Activated CD8-positive, alpha-beta memory T cell treated with anti-CD3 and anti-CD28 coated beads for 24 hours (primary cell): ENCODE measurements around the gene SOCS4.
"Not testable (repeated sequence)": the region's sequence is repeated elsewhere in the genome, so short reads cannot be mapped to it uniquely, and the experiment has no call there.

Source experiments
- DNase-seq: peaks from one replicate; pipeline ENCODE4 v3.0.0-alpha.2; 2020

Gene SOCS4, protein sequence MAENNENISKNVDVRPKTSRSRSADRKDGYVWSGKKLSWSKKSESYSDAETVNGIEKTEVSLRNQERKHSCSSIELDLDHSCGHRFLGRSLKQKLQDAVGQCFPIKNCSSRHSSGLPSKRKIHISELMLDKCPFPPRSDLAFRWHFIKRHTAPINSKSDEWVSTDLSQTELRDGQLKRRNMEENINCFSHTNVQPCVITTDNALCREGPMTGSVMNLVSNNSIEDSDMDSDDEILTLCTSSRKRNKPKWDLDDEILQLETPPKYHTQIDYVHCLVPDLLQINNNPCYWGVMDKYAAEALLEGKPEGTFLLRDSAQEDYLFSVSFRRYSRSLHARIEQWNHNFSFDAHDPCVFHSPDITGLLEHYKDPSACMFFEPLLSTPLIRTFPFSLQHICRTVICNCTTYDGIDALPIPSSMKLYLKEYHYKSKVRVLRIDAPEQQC

DNA sequence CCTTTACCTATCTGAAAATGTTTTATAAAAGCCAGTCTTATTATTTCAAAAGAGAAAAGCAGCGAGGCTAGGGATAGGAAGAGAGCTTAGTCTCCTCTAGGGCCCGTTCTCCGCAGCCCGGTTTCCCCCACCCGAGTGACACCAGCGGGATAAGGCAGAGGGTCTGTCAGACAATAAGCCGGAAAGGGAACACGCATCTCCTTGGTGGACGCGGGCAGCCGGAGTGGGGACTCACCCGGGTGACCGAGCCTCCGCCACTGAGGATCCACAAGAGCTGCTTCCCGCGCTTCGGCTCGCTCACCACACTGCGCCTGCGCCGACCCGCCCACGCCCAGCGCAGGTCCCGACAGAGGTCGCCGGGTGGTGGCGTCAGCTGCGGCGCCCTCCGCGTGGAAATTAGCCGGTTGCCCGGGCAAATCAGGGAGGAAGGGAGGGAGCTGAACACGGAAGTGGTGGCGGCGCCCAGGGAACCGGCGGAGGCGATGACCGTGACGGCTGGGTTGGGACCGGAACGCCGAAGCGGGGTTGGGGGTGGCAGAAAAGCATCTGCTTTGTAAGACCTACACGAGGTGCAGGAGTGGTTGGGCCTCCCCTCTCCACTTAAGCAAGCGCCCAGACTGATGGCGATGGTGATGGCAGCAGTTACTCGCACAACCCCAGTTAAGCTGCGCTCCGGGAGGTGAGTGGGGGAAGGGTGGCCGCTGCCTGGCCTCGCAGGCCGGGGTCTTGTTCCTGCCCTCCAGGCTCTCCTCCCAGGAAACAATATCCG is at the start of gene SOCS4, which contains the start of gene WDHD1:
SOCS4 (plus strand) TSS at position 444 of the 769 bp plus-strand sequence. CDS start 15,806 bp downstream, outside the sequence.
WDHD1 (minus strand) TSS at position 307 of the 769 bp plus-strand sequence. CDS start 312 bp downstream, outside the sequence.
- peak; percentile 99 for DNase-seq

DNA sequence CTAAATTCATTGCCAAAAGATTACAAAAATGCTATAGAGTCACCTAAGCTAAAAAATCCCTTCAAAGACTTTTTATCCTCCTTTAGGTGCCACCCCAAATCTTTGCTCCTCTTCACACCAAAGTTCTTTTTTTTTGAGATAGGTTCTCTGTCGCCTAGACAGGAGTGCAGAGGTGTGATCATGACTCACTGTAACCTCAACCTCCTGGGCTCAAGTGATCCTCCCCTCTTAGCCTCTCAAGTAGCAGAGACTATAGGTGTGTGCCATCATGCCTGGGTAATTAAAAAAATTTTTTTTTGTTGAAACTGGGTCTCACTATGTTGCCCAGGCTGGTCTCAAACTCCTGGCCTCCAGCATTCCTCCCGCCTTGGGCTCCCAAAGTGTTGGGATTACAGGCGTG is 48.0 kb upstream of the SOCS4 start:
- no peak for DNase-seq

DNA sequence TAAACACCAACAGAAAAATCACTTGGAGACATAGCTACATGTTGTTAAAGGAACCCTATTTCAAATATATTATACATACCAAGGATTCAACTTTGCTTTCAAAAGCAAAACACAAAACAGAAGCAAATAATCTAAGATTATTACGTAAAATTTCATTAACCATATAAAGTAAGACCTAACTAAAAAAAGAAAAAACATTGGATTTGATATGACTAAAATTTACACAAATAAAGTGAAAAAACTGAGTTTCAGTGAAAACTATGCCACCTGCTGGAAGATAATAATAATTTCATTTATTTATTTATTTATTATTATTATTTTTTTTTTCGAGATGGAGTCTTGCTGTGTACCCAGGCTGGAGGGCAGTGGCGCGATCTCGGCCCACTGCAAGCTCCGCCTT is 45.3 kb upstream of the SOCS4 start:
- no peak for DNase-seq

DNA sequence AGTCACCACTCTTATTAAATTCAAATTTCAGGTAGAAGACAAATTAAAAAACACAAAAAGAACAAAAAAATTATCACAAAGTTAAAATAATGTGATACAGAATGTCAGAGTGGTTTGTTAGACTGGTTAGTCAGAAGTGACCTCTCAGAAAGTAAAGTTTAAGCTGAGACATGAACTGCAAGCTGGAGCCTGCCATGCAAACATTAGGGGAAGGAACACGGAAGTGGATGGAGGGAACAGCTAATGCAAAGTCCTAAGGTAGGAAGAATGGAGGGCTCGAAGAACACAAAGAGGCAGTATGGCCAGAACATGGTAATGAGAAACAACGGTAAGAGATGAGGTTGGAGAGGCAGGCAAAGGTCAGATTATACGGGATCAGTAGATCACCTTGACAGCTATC is 41.9 kb upstream of the SOCS4 start:
- no peak for DNase-seq

DNA sequence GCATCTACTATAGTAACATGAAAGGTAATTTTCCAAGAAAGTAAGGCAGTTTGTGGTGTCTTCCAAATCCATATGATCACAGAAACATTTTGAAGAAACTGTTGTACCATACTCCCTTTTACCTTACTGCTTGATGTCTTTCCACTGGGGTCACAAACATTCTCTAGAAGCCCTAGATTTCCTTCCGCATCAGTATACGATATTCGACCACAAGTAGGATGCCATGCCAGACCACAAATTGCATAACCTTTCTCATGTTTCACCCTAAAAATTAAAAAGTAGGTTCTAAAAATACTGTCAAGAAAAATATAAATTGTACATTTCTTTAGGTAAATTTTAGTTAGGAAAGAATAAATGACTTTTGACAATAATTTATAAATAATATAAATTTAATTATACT is 26.7 kb upstream of the SOCS4 start:
- DNase-seq: no peak

DNA sequence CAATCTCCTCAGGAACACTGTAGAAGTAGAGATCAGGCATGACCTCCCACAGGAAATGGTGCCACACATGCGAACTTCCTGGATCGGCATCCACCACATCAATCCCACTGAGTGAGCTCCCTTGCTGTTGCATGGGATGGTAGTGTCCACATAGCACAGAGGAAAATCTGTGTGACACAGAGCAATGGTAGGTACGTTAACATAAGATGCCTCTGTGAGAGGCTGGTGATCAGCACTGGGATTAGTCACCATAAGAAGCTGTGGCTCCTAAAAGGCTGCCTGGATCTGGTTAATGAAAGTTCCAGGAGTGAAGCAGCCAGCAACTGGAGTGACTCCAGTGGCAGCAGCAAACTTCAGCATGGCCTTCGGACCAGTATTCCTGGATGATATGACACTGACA is 22.0 kb upstream of the SOCS4 start:
- no peak for DNase-seq

DNA sequence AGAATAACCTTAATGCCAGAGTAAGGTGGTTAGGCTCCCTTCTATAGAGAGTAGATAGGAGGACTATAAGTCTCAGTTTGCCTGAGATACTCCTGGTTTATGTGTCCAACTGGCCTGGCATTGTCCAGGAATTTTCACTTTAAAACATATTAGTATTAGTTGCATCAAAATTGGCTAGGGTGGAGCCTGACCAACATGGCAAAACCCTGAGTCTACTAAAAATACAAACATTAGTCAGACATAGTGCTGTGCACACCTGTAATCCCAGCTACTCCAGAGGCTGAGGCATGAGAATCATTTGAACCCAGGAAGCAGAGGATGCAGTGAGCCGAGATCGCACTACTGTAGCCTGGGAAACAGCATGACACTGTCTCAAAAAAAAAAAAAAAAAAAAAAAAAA is 12.0 kb upstream of the SOCS4 start:
- DNase-seq: no peak

DNA sequence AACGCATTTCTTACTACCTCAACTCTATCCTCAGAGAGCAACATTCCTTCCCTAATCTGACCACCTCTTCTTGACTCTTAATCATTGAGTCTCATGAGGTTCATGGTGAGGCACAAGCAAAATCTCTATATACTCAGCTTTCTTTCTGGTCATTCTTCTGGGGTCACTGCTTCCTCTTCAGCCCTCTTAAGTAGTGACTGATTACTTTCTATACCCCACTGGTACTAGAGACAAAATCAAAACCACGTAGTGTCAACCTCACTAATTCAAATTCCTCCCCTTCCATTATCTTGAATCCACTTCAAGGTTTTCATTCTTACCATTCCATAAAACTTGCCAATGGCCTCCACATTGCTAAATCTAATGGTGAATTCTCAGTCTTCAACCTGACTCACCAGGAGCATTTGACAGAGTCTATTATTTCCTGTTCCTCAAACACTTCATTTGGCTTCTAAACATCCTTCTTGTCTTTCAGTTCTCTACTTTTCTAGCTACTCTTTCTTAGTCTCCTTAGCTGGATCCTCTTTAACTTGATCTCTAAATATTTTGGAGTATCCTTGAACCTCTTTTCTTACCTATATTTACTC is 7.0 kb upstream of the SOCS4 start:
- DNase-seq: no peak

DNA sequence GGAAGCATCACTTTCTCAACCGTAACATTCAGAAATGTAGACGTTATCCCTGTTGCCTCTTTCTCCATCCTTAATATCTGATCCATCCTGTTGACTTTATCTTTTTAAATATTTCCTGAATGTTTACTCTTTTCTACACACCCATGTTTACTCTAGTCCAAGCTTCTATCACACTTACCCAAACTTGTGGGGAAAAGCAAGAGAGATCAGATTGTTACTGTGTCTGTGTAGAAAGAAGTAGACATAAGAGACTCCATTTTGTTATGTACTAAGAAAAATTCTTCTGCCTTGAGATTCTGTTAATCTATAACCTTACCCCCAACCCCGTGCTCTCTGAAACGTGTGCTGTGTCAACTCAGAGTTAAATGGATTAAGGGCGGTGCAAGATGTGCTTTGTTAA is 2.7 kb upstream of the SOCS4 start:
- not testable (repeated sequence) for DNase-seq

DNA sequence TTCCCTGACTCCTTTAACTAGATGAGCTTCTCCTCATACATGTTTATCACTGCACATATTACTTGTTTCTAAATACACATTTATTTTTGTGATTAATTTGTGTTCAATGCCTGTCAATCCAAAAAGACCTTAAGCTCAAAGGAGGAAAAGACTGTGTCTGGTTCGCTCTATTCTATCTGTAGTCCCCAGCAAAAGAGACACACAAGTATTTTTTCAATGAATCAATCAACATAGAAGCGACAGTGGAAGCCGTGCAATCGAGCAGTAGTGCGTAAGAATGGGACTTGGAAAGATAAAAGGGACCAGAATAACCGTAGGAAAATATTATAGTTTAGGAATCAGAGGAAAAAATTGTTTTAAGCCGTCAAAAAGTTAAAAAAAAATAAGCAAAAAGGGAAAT is 1.1 kb upstream of the SOCS4 start:
- no peak for DNase-seq

DNA sequence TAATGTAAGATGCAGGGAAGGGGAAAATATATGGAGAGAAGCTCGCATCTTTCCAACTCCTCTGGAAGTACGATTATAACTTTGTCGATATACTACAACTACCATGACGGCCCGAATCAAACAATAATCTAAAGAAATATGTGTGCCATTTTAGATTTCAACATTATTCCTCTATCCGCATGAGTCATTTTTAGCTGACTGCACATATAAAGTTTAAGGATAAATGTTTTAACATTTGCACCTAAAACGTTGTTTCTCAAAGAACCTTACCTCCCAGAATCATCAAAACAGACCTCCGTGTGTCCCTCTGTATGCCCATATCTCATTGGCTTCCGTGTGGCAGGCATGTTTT is 619 bp upstream of the SOCS4 start:
- DNase-seq: no peak

DNA sequence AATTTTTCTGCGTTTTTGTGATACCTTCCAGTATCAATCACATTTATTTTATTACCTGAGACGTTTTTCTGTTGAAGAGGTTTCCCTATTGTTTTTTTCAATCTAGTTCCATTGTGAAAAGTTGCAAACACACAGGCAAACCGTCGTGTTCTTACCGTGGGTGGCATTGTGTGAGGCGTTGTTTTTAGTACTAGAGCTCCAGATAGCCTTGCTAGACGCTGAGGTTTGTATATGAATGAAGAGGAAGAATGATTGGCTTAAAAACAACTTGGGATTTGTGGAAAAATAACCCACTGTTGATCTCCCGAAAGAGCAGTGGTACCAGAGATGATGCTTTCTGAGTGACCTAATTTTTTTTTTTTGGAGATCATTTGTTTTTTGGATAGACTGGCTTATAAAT is 1.0 kb downstream of the SOCS4 start:
- no peak for DNase-seq

DNA sequence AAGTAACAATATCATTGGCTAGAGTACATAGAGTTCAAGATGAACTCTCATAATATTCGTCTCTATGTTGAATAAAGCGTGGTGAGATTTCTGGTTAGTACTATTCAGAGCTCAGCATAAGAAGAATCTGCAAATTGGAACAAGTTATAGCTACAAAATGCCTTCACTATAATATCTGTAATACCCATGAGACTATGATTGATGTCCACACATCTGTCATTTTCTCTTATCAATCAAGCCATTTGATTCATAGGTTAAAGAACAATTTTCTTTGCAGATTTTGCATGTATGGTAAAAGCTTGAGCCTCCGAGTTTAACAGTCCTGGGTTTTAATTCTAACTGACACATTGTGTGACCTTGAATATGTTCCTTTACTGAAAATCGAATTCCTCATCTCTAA is 1.4 kb downstream of the SOCS4 start:
- DNase-seq: no peak

DNA sequence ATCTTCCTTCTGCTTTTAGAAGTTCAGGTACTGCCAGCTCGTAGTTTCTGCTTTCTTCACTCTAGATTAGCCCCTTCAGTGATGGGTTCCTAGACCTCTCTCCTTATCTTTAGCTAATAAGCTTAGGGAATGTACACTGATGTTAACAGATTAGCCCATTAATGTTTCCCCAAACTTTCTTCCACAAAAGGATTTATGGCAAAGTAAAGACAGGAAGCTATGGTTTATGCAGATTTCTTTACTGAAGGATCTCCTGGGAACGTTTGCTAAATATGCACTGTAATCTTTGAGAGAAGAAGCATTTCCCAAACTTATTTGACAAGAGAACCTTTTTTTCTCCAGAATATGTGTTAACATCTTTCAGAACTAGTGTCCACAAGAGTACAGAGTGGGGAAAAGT is 4.2 kb downstream of the SOCS4 start:
- DNase-seq: no peak

DNA sequence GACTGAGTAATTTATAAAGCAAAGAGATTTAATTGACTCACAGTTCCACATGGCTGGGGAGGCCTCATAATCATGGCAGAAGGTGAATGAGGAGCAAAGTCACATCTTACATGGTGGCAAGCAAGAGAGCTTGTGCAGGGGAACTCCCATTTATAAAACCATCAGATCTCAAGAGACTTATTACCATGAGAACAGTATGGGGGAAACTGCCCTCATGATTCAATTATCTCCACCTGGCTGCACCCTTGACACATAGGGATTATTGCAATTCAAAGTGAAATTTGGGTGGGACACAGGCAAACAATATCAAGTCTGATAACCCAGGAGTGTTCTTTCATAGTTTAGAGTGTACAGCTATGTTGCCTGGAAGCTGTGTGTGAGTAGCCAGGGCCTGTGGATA is 11.0 kb downstream of the SOCS4 start:
- DNase-seq: not testable (repeated sequence)

DNA sequence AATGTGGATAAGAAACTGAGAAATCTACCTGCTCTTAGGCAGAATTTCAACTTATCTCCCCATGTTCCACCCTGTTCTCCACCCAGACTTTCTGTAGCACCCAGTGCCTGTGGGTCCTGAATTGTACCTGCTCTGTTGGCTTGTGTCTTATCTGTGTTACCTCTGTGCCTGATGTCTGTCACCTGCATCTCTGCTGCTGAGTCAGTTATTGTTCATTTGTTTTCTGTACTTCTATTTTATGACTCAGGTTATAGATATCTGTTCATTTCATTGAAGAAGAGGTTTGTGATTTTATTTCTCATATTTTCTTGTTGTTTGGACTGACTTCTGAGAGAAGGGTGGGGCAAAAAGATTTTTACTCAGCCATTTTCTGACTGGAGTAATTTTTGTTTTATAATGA is 11.7 kb downstream of the SOCS4 start:
- no peak for DNase-seq

DNA sequence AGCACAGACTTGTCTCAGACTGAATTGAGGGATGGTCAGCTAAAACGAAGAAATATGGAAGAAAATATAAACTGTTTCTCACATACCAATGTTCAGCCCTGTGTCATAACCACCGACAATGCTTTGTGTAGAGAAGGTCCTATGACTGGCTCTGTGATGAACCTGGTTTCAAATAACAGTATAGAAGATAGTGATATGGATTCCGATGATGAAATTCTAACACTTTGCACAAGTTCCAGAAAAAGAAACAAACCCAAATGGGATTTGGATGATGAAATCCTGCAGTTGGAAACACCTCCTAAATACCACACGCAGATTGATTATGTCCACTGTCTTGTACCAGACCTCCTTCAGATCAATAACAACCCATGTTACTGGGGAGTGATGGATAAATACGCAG is 16.5 kb downstream of the SOCS4 start:
- no peak for DNase-seq

DNA sequence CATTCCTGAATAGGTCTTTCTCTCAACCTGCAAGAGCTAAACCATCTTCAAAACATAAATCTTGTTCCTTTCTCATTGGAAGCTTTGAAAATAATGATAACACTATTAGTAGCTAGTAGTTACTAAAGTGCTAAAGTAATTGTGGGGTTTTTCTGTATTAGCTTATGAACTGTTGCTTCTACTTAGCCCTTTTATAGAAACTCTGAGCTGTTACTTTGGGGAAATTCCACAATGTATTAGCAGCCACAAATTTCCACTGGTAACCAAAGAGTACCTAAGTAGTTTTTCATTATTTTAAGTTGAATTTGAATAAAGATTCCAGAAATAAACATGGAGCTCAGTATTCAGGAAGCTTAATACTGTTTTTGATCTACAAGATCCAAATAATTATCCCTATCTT is 18.1 kb downstream of the SOCS4 start:
- no peak for DNase-seq

DNA sequence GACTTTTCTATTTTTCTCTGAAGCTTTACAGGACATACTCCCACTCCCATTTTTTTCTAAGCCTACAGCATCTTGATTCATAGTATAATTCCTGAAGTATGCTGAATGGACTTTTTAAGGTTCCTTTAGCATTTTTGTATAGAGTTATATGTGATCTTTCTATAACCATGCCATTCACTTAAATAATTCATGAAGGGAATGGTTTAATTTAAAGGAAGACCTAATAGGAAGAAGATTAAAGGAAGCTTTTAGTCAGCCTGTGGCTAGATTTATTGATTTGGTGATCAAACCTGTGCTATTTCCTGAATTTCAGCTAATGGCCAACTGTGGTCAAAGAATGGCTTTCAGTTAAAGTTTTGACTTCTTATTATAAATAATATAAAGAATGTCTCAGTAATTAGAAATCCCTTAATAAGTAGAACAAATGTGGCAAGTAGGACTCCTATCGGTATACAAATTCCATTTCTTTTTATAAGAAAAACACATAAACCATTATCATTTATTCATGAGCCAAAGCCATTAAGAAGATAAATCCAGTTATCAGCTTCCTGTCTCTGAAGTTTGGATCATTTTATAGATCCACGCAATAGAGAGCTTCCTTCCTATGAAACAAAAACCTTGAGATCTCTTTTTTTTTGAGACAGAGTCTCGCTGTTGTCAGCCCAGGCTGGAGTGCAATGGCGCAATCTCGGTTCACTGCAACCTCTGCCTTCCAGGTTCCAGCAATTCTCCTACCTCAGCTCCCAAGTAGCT is 20.4 kb downstream of the SOCS4 start:
- DNase-seq: no peak

DNA sequence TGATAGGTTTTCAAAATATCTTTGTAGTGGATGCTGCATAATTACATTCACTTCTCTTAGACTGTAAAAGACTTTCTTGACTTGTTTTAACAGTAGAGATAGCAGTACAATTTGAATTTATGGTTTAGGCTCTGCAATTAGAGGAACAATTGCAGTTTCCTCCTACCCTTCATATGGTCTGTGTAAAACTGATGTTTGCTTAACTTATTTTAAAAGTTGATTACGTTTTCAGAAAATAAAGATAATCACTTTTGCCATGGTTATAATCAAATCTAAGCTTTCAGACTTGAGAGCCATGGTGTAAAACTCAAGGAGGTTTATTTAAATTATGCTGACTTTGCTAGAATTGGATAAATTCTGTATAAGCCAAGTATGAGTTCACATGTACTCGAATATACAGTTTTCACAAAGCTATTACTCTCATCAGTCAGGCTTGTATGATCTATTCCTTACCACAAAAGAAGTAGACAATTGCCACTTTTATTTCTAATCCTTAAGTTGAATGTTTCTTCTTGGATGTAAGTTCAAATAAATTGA is 21.9 kb downstream of the SOCS4 start:
- no peak for DNase-seq

DNA sequence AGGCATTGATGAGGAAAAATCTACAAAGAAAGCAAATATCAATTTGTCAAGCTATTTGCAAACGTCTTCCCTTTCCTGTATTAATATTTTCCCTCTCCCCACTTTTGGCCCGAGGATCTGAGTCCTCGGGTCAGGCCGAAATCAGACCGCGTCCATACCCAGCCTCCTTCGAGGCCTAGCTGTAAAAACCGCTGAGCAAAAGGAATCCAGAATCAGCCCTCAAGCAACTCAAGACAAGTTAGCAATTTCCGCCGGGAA is 24.1 kb downstream of the SOCS4 start:
- DNase-seq: no peak

DNA sequence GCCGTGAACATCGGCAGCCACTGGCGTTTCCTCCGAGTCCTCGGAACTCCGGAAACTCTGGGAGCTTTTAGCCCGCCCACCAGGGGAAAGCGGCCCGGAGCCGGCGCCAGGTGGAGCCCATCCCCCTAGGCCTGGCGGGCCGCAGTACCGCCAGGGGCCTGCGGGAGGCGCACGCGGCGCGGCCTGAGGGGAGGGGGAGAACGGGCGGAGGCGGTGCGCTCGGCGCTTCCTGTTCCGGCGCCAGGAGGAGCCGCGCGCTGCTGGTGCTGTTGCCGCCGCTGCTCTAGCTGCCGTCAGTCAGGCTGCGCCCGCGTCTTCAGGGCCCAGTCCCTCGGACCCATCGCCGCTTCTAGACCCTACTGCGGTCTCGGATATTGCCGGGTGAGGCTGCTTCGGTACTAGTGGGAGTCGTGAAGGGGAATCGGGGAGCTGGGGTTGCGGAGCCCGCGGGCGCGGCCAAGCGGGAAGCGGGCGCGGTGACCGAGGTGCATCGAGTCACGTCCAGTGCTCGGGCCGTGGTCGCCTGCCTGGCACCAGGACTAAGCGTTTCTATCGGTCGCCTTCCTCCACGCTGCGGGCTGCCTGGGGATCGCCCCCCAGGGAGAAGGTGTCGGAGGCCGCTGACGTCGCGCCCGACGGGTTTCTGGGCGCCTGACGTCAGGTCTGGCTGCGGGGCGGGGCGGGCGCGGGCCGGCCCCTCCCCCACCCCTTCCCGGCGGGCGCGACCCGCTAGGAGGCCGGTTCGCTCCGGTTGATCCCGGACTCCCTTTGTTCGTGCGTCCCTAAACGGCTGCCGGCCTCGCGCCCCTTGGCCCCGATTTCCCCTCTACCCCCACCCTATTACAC is 24.6 kb downstream of the SOCS4 start, which contains the start of gene MAPK1IP1L:
MAPK1IP1L (plus strand) TSS at position 225 of the 846 bp plus-strand sequence. CDS start 10,037 bp downstream, outside the sequence.
- peak; percentile 98 for DNase-seq
